Stimulated activated memory B cell treated with anti-CD40 and anti-IgM and Interleukin-4, amounts not matched to agents 10 μg/mL and 1 μg/mL and 100 μg/mL, for 72 hours (primary cell): ENCODE data around the gene TLK1.
"Not testable (repeated sequence)": the region's sequence is repeated elsewhere in the genome, so short reads cannot be mapped to it uniquely, and the experiment has no call there.

ENCODE experiments used
- ATAC-seq: fragments of 150-1000 bp; cut with Tn5 transposase; 2 replicates; pipeline ENCODE4 v1.10.0; 2021
- H3K27ac Mint-ChIP-seq: one replicate; pipeline ENCODE4 v1.8.0; 2022; ENCODE audit warnings: mild to moderate bottlenecking, mixed read lengths
- H3K27me3 Mint-ChIP-seq: one replicate; pipeline ENCODE4 v1.8.0; 2022; ENCODE audit warnings: mixed read lengths
- H3K36me3 Mint-ChIP-seq: one replicate; pipeline ENCODE4 v1.8.0; 2022; ENCODE audit warnings: mixed read lengths
- H3K4me1 Mint-ChIP-seq: one replicate; pipeline ENCODE4 v1.8.0; 2022; ENCODE audit warnings: mixed read lengths
- H3K4me3 Mint-ChIP-seq: one replicate; pipeline ENCODE4 v1.8.0; 2022; ENCODE audit warnings: mild to moderate bottlenecking, moderate library complexity, mixed read lengths
- H3K9me3 Mint-ChIP-seq: one replicate; pipeline ENCODE4 v1.8.0; 2022; ENCODE audit warnings: mixed read lengths

The TLK1 gene

DNA sequence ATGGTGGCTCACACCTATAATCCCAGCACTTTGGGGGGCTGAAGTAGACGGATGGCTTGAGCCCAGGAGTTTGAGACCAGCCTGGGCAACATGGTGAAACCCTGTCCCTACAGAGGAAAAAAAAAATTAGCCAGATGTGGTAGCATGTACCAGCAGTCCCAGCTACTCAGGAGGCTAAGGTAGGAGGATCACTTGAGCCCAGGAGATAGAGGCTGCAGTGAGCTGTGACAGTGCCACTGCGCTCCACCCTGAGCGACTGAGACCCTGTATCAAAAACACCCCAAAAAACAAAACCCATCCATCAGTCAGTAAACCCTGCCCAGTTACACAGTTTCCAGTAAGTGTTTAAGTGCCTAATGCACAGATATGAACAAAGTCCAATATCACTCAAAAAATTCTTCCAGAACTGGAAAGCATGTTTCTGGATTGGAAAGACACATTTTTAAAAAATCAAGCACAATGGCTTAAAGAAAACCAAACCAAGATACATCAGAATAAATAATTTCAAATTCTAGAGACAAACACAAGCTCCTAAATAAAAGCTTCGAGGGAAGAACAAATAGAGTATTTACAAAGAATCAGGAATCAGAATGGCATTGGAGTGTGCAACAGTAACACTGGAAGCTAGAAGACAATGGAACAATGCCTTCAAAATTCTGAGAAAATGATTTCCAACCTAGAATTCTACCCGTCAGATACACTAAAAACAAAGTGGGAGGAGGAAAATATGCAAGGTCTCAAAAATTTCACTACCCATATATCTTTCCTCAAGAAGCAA lies 72.4 kb downstream of the TLK1 start:
- no peak for ATAC-seq
- Mint-ChIP-seq H3K27me3 (no peaks in the 10 kb centered on the region), H3K27ac (peak overlapping the region; percentile 44), H3K9me3 (no peaks in the 10 kb centered on the region), H3K4me1 (peaks cover 64% of the 10 kb centered on the region), H3K4me3 (no peak overlapping the region), H3K36me3 (peaks cover 38% of the 10 kb centered on the region)

DNA sequence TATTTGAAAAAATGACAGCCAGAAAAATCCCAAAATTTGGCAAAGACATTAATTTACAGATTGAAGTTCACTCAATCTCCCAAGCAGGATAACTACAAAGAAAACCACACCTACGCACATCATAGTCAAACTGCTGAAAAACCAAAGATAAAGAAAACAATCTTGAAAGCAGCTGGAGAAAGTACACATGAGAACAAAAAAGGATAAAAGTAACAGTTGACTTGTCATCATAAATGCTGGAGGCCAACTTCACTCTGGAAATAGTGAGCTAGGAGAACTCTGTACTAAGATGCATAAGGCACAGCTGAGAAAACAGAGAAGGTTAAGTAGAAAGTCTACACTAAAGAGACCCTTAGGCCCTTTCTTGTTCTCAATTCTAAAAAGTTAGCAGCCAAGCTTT lies 73.1 kb downstream of the TLK1 start:
- Mint-ChIP-seq H3K36me3 (peaks cover 38% of the 10 kb centered on the region), H3K4me3 (no peak overlapping the region), H3K4me1 (peaks cover 62% of the 10 kb centered on the region), H3K27ac (peak overlapping the region; percentile 44), H3K9me3 (no peaks in the 10 kb centered on the region), H3K27me3 (no peaks in the 10 kb centered on the region)
- no peak for ATAC-seq

DNA sequence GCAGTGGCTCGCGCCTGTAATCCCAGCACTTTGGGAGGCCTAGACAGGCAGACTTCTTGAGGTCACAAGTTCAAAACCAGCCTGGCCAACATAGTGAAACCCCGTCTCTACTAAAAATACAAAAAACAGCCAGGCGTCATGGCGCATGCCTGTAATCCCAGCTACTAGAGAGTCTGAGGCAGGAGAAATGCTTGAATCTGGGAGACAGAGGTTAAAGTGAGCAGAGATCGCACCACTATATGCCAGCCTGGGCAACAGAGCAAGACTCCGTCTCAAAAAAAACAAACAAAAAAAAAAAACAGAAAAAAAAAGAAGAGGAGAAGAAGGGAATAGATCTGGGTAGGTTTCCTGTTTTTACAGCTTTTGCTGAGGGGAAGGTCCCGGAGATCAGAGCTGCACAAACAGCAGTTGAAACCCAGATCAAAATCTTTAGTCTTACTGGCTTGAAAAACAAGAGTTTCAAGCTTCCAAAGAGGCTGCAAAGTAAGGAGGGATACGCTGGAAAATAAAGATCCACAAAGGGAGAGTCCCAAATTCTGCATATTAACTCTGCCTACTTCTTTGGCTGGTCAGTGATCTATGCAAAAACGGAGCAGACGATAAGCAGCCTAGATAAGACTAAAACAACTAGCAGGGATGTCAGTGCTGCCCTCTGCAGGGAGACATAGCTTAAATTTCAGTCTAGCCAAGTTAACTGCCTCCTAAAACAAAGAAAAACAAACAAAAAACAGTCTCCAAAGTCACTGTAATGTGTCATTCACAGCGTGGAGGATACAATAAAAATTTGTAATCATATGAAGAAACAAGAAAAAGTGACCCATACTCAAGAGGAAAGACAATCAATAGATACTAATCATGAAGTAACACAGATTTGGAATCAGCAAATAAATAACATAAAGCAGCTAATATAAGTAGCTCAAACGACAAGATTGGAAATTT lies 74.1 kb downstream of the TLK1 start:
- peak overlapping the region; percentile 61 for H3K4me3 Mint-ChIP-seq
- ATAC-seq = no peak
- peak overlapping the region; percentile 44 for H3K27ac Mint-ChIP-seq
- peaks cover 62% of the 10 kb centered on the region for H3K4me1 Mint-ChIP-seq
- peaks cover 30% of the 10 kb centered on the region for H3K36me3 Mint-ChIP-seq
- H3K9me3 Mint-ChIP-seq = no peaks in the 10 kb centered on the region
- H3K27me3 Mint-ChIP-seq = no peaks in the 10 kb centered on the region

DNA sequence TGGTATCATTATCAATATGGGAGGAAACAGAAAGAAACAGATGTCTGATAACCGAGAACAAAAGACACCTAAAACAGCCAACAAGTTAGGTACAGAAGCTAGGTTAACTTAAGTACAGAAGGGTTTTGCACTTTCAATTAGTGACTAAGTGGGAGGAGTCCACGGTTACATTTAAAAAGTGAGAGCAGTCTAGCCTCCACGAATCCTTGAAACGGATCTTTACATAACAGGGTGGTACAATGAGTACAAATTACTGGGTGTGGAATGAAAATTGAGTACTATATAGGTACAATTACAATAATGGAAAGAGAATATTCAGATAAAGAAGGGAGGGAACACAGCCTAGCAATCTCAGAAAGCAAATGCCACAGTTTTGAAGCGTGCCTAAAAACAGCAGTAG lies 76.6 kb downstream of the TLK1 start:
- H3K27ac Mint-ChIP-seq = peak overlapping the region; percentile 50
- peaks cover 56% of the 10 kb centered on the region for H3K4me1 Mint-ChIP-seq
- H3K4me3 Mint-ChIP-seq = no peak overlapping the region

DNA sequence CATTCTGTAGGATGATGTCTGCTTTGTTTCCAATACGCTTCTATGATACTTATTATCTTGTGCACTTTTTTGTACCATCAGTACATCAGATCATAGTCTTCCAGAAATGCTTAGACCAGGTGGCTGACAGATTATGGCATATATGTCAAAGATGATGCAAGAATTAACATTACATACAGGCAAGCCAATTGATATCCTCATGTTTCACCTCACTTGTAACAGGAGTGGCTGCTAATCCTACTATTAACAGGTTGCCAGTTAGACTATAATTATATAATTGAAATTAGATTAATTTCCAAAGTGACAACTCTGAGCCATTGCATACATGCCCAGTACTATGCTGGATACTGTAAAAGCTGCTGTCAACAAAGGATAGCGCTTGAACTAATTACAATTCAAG lies 77.2 kb downstream of the TLK1 start:
- Mint-ChIP-seq H3K4me1 (peaks cover 52% of the 10 kb centered on the region), H3K27ac (no peak overlapping the region), H3K36me3 (peaks cover 27% of the 10 kb centered on the region), H3K27me3 (no peaks in the 10 kb centered on the region), H3K9me3 (no peaks in the 10 kb centered on the region), H3K4me3 (no peak overlapping the region)
- ATAC-seq = no peak

More for the DNA sequence above, 76.6 kb downstream of the TLK1 start:
- peaks cover 26% of the 10 kb centered on the region for H3K36me3 Mint-ChIP-seq
- H3K9me3 Mint-ChIP-seq = no peaks in the 10 kb centered on the region
- no peaks in the 10 kb centered on the region for H3K27me3 Mint-ChIP-seq
- no peak for ATAC-seq

DNA sequence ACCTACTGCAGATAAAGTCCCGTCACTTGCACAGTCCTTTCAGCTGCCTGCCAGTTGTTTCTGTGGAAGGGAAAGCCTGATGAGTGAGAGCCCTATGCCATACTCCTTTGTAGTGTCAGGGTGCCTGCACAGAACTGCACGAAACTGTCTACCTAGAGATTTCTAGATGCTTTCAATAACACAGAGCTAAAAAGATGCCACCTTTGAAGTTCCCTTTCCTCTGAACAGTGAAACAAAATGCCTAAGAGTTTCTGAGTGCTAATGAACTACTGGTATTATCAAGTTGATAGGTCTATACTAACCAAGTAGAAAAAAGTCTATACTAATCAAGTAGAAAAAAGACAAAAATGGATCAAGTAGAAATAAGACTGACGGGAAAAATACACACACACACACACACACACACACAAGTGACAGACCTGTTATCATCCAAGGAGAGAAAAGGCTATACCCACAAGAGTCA lies 79.0 kb downstream of the TLK1 start:
- H3K27me3 Mint-ChIP-seq = no peaks in the 10 kb centered on the region
- peaks cover 31% of the 10 kb centered on the region for H3K36me3 Mint-ChIP-seq
- no peak for ATAC-seq
- H3K4me3 Mint-ChIP-seq = no peak overlapping the region
- no peak overlapping the region for H3K27ac Mint-ChIP-seq
- H3K9me3 Mint-ChIP-seq = no peaks in the 10 kb centered on the region
- peaks cover 35% of the 10 kb centered on the region for H3K4me1 Mint-ChIP-seq

DNA sequence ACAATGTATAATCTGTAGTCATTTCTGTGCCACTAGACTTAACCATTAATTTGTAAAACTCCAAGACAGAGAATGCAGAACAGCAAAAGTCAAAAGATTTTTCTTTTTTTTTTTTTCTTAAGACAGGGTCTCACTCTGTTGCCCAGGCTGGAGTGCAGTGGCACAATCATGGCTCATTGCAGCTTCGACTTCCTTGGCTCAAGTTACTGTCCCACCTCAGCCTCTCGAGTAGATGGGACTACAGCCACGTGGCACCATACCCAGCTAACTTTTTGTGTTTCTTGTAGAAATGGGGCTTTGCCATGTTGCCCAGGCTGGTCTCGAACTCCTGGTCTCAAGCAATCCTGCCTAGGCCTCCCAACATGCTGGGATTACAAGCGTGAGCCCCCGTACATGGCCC lies 80.1 kb downstream of the TLK1 start:
- Mint-ChIP-seq H3K27ac (no peak overlapping the region), H3K4me1 (peaks cover 27% of the 10 kb centered on the region), H3K36me3 (peaks cover 40% of the 10 kb centered on the region), H3K27me3 (no peaks in the 10 kb centered on the region), H3K4me3 (no peak overlapping the region), H3K9me3 (no peaks in the 10 kb centered on the region)
- no peak for ATAC-seq

DNA sequence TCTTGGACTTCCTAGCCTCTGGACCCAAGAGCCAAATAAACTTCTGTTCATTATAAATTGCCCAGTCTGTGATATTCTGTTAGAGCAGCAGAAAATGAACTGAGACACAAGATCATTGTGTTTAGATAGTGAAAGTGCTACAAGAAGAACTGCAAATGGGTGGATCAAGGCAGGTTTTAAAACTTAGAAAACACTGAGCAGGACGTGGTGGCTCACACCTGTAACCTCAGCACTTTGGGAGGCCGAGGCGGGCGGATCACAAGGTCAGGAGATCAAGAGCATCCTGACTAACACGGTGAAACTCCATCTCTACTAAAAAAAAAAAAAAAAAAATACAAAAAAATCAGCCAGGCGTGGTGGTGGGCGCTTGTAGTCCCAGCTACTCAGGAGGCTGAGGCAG lies 84.3 kb downstream of the TLK1 start:
- not testable (repeated sequence) for ATAC-seq, H3K4me1 Mint-ChIP-seq, H3K4me3 Mint-ChIP-seq, H3K27me3 Mint-ChIP-seq, H3K27ac Mint-ChIP-seq, H3K9me3 Mint-ChIP-seq
- H3K36me3 Mint-ChIP-seq = peaks cover 60% of the 10 kb centered on the region

DNA sequence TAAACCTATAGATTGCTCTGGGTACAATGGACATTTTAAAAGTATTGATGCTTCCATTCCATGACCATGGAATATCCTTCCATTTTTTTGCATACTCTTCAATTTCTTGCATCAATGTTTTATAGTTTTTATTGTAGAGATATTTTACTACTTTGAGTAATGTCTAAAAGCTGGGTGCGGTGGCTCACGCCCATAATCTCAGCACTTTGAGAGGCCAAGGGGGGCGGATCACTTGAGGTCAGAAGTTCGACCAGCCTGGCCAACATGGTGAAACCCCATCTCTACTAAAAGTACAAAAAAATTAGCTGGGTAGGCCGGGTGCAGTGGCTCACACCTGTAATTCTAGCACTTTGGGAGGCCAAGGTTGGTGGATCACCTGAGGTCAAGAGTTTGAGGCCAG lies 88.5 kb downstream of the TLK1 start:
- peaks cover 15% of the 10 kb centered on the region for H3K4me1 Mint-ChIP-seq
- no peak for ATAC-seq
- H3K36me3 Mint-ChIP-seq = peaks cover 59% of the 10 kb centered on the region
- no peaks in the 10 kb centered on the region for H3K9me3 Mint-ChIP-seq
- H3K4me3 Mint-ChIP-seq = no peak overlapping the region
- H3K27me3 Mint-ChIP-seq = no peaks in the 10 kb centered on the region
- H3K27ac Mint-ChIP-seq = no peak overlapping the region

DNA sequence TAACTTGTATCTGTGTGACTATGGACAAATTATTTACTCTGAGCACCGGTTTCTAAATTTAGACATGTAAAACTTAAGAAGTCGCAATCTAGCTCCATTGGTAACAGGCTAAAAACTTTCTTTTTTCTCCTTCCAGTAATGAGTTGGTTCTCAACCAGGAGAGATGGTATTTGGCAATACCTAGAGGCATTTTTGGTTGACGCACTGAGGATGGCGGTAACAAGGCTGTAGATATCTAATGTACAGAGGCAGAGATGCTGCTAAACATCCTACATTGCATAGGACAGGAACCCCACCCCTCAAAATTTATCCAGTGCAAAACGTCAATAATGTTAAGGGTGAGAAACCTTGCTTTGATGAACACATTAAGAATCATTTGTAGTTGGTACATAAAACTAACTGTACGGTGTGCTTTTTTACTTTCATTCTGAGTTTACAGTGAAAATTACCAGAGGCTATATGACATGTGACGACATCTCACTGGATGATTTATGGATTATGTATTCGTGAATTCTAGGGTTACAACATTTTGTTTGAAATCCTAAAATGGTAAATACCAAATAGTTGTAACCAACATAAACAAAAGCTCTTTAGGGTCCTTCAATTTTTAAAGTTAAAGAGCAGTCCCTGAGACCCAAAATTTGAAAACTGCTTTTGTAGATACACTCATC lies 91.3 kb downstream of the TLK1 start:
- H3K36me3 Mint-ChIP-seq = peaks cover 42% of the 10 kb centered on the region
- H3K9me3 Mint-ChIP-seq = no peaks in the 10 kb centered on the region
- H3K4me1 Mint-ChIP-seq = peaks cover 13% of the 10 kb centered on the region
- H3K27ac Mint-ChIP-seq = no peak overlapping the region
- no peak for ATAC-seq
- H3K27me3 Mint-ChIP-seq = no peaks in the 10 kb centered on the region
- no peak overlapping the region for H3K4me3 Mint-ChIP-seq

DNA sequence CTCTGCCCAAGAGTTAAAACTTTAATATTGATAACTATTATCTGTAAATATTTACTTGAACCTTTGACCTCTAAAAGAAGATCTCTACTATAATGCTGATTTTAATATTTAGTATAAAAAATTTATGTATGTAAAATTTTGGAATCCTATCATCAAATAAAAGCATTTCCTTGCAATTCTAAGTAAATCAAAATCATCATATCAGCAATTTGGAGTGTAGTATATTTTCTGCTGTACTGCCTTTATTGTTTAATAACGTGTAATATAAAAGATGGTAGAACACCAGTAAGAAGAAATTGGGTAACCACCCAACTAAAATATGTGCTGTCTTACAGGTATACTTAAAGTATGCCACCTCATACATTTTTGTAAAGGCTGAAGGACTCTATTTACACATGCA lies 94.6 kb downstream of the TLK1 start:
- Mint-ChIP-seq H3K4me3 (no peak overlapping the region), H3K27me3 (no peaks in the 10 kb centered on the region), H3K4me1 (peaks cover 16% of the 10 kb centered on the region), H3K27ac (no peak overlapping the region), H3K9me3 (no peaks in the 10 kb centered on the region), H3K36me3 (peaks cover 22% of the 10 kb centered on the region)
- no peak for ATAC-seq

DNA sequence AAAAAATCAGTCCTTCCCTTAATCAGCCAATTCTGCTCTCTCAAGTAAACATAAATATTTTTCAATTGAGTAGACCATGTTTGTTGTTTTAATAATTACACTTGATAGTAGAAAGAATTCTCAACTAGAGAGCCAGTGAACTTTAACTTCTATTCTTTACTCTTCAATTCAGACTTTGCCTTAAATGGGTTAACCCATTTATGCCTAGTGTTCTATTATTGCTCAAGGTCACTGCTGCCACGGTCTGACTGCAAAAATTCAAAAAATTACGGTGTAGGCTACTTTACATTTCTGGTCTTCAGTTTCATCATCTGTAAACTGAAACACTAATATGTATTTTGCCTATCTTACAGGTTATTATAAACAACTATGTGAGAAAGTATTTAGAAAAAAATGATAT lies 103.1 kb downstream of the TLK1 start:
- Mint-ChIP-seq H3K4me1 (peaks cover 9% of the 10 kb centered on the region), H3K27me3 (no peaks in the 10 kb centered on the region), H3K4me3 (no peak overlapping the region), H3K9me3 (no peaks in the 10 kb centered on the region), H3K27ac (no peak overlapping the region), H3K36me3 (peaks cover 44% of the 10 kb centered on the region)
- no peak for ATAC-seq

DNA sequence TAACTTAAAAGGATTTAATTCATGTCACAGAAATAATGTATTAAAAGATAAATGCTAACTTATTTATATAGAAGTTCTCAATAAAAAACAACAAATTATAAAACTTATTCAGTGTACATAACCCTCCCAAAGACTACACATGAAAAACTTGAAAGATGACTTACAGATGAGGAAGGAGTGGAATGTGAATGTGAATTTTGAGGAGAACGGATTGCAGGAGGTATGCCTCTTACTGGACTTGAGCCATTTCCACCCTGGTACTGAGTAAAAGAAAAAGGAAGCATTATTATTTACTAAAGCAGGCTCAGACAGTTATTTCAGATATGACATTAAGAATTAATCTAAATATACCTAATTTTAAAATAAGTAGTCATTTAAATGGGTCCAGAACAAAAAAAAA lies 104.4 kb downstream of the TLK1 start:
- Mint-ChIP-seq H3K4me3 (no peak overlapping the region), H3K4me1 (peaks cover 9% of the 10 kb centered on the region), H3K27me3 (no peaks in the 10 kb centered on the region), H3K36me3 (peaks cover 53% of the 10 kb centered on the region), H3K27ac (no peak overlapping the region), H3K9me3 (no peaks in the 10 kb centered on the region)
- ATAC-seq = no peak

DNA sequence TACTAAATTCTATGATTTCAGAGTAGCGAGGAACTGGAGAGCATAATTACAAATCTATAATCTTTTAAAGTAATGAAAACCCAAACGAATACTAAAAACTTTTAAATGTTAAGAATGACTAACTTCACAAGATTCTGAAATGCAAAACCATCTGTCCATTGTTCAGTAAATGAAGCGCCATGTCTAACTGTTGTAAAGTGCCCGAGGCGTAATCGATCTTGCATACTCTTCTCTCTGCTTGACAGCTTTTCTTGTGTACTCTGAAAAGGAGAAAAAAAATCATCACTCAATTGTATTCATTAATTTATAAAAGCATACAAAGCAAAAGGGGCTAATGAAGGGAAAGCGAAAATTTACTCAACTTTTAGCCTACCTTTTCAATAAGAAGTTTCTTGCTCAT lies 111.0 kb downstream of the TLK1 start:
- H3K36me3 Mint-ChIP-seq = peaks cover 58% of the 10 kb centered on the region
- no peak overlapping the region for H3K4me3 Mint-ChIP-seq
- ATAC-seq = no peak
- no peaks in the 10 kb centered on the region for H3K4me1 Mint-ChIP-seq
- no peaks in the 10 kb centered on the region for H3K27me3 Mint-ChIP-seq
- no peak overlapping the region for H3K27ac Mint-ChIP-seq
- no peaks in the 10 kb centered on the region for H3K9me3 Mint-ChIP-seq

DNA sequence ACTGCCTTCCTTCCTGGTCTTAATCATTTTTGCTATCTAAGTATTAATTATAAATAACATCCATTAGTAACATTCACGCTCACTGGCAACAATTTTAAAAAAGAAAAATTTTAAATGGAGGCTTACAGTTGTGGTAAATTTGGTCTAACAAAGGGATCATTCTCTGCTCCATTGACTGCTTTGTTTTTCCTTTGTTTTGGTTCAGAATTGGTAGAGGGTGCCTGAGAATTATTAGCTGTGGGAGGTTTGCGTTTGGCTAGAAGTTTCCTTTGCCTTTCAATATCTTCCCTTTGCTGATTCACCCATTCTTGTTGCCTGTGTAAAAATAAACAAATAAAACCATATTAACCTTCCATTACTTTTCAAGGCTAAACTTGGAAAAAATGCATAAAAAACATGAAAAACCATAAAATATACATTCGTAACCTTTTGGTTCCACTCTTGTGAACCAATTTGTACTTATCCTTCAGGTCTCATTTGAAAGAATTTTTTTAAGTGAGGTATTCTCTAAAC lies 114.6 kb downstream of the TLK1 start:
- no peaks in the 10 kb centered on the region for H3K9me3 Mint-ChIP-seq
- ATAC-seq = no peak
- peaks cover 14% of the 10 kb centered on the region for H3K4me1 Mint-ChIP-seq
- no peak overlapping the region for H3K27ac Mint-ChIP-seq
- H3K36me3 Mint-ChIP-seq = peaks cover 62% of the 10 kb centered on the region
- H3K4me3 Mint-ChIP-seq = no peak overlapping the region
- H3K27me3 Mint-ChIP-seq = no peaks in the 10 kb centered on the region
